Measurements from ENCODE around the gene NEK8. TPM values are rescaled to one million over a fixed set of nuclear protein-coding genes. Genes with fewer than 3 reads are reported as not detected.
A peak's percentile ranks its signal among the peaks of the same experiment; 100 is the strongest.

NEK8 gene
- total RNA-seq (2012; rRNA removed) = 1.5 and 2.0 TPM in 2 replicates

GRCh38 chr17:28728364-28729200, at the start of gene NEK8:
Gene NEK8 (plus strand): TSS chr17:28728788. CDS start chr17:28728814, 26 bp downstream.
- Histone ChIP-seq H3K36me3 (ENCODE audit: insufficient read depth, low read length) (peaks cover 15% of the 10 kb centered on the region), H3K4me3 (ENCODE audit: low read length) (peak within 1 kb of the TSS; percentile 84), H3K27me3 (ENCODE audit: control insufficient read depth, insufficient read depth, low read length) (no peaks in the 10 kb centered on the region), H3K4me2 (ENCODE audit: low read length) (peak within 1 kb of the TSS; percentile 99), H3K4me1 (ENCODE audit: control insufficient read depth, insufficient read depth, low read length) (peaks cover 28% of the 10 kb centered on the region), H3K9me3 (replicated peaks; ENCODE audit: low read length) (no peaks in the 10 kb centered on the region), H3K9ac (ENCODE audit: low read depth, low read length) (peak within 1 kb of the TSS; percentile 90)

GRCh38 chr17:28682655-28683054, 45.9 kb upstream of the NEK8 start:
- Histone ChIP-seq H3K36me3 (ENCODE audit: insufficient read depth, low read length) (peaks cover 80% of the 10 kb centered on the region), H3K4me2 (ENCODE audit: low read length) (no peak overlapping the region), H3K4me1 (ENCODE audit: control insufficient read depth, insufficient read depth, low read length) (no peaks in the 10 kb centered on the region), H3K4me3 (ENCODE audit: low read length) (no peak overlapping the region), H3K9ac (ENCODE audit: low read depth, low read length) (no peak overlapping the region), H3K9me3 (replicated peaks; ENCODE audit: low read length) (no peaks in the 10 kb centered on the region), H3K27me3 (ENCODE audit: control insufficient read depth, insufficient read depth, low read length) (no peaks in the 10 kb centered on the region)

GRCh38 chr17:28684963-28685362, 43.6 kb upstream of the NEK8 start:
- Histone ChIP-seq H3K4me1 (ENCODE audit: control insufficient read depth, insufficient read depth, low read length) (no peaks in the 10 kb centered on the region), H3K4me2 (ENCODE audit: low read length) (no peak overlapping the region), H3K9me3 (replicated peaks; ENCODE audit: low read length) (no peaks in the 10 kb centered on the region), H3K27me3 (ENCODE audit: control insufficient read depth, insufficient read depth, low read length) (no peaks in the 10 kb centered on the region), H3K36me3 (ENCODE audit: insufficient read depth, low read length) (peaks cover 90% of the 10 kb centered on the region), H3K4me3 (ENCODE audit: low read length) (no peak overlapping the region), H3K9ac (ENCODE audit: low read depth, low read length) (no peak overlapping the region)

GRCh38 chr17:28685366-28685765, 43.2 kb upstream of the NEK8 start:
- no peaks in the 10 kb centered on the region for H3K4me1 ChIP-seq (ENCODE audit: control insufficient read depth, insufficient read depth, low read length)
- no peaks in the 10 kb centered on the region for H3K9me3 ChIP-seq (replicated peaks; ENCODE audit: low read length)
- peaks cover 94% of the 10 kb centered on the region for H3K36me3 ChIP-seq (ENCODE audit: insufficient read depth, low read length)
- no peak overlapping the region for H3K4me3 ChIP-seq (ENCODE audit: low read length)
- H3K27me3 ChIP-seq (ENCODE audit: control insufficient read depth, insufficient read depth, low read length) = no peaks in the 10 kb centered on the region
- no peak overlapping the region for H3K4me2 ChIP-seq (ENCODE audit: low read length)
- no peak overlapping the region for H3K9ac ChIP-seq (ENCODE audit: low read depth, low read length)

- no peak overlapping the region for H3K4me3 ChIP-seq (ENCODE audit: low read length)
- no peak overlapping the region for H3K9ac ChIP-seq (ENCODE audit: low read depth, low read length)
- no peak overlapping the region for H3K4me2 ChIP-seq (ENCODE audit: low read length)
- H3K4me1 ChIP-seq (ENCODE audit: control insufficient read depth, insufficient read depth, low read length) = no peaks in the 10 kb centered on the region
- H3K27me3 ChIP-seq (ENCODE audit: control insufficient read depth, insufficient read depth, low read length) = no peaks in the 10 kb centered on the region
- H3K36me3 ChIP-seq (ENCODE audit: insufficient read depth, low read length) = peaks cover 94% of the 10 kb centered on the region
- no peaks in the 10 kb centered on the region for H3K9me3 ChIP-seq (replicated peaks; ENCODE audit: low read length)
Measured at GRCh38 chr17:28686296-28686695, 42.3 kb upstream of the NEK8 start.

GRCh38 chr17:28688481-28688880, 40.1 kb upstream of the NEK8 start:
- Histone ChIP-seq H3K4me3 (ENCODE audit: low read length) (no peak overlapping the region), H3K4me1 (ENCODE audit: control insufficient read depth, insufficient read depth, low read length) (no peaks in the 10 kb centered on the region), H3K36me3 (ENCODE audit: insufficient read depth, low read length) (peaks cover 80% of the 10 kb centered on the region), H3K27me3 (ENCODE audit: control insufficient read depth, insufficient read depth, low read length) (no peaks in the 10 kb centered on the region), H3K9ac (ENCODE audit: low read depth, low read length) (no peak overlapping the region), H3K4me2 (ENCODE audit: low read length) (no peak overlapping the region), H3K9me3 (replicated peaks; ENCODE audit: low read length) (no peaks in the 10 kb centered on the region)

- Histone ChIP-seq H3K4me2 (ENCODE audit: low read length) (no peak overlapping the region), H3K4me1 (ENCODE audit: control insufficient read depth, insufficient read depth, low read length) (no peaks in the 10 kb centered on the region), H3K27me3 (ENCODE audit: control insufficient read depth, insufficient read depth, low read length) (no peaks in the 10 kb centered on the region), H3K4me3 (ENCODE audit: low read length) (no peak overlapping the region), H3K9ac (ENCODE audit: low read depth, low read length) (no peak overlapping the region), H3K36me3 (ENCODE audit: insufficient read depth, low read length) (peaks cover 82% of the 10 kb centered on the region), H3K9me3 (replicated peaks; ENCODE audit: low read length) (no peaks in the 10 kb centered on the region)
Measured at GRCh38 chr17:28689011-28689410, 39.6 kb upstream of the NEK8 start.

GRCh38 chr17:28693869-28694268, 34.7 kb upstream of the NEK8 start:
- Histone ChIP-seq H3K36me3 (ENCODE audit: insufficient read depth, low read length) (peaks cover 78% of the 10 kb centered on the region), H3K4me1 (ENCODE audit: control insufficient read depth, insufficient read depth, low read length) (no peaks in the 10 kb centered on the region), H3K4me2 (ENCODE audit: low read length) (no peak overlapping the region), H3K27me3 (ENCODE audit: control insufficient read depth, insufficient read depth, low read length) (no peaks in the 10 kb centered on the region), H3K9ac (ENCODE audit: low read depth, low read length) (no peak overlapping the region), H3K4me3 (ENCODE audit: low read length) (no peak overlapping the region), H3K9me3 (replicated peaks; ENCODE audit: low read length) (no peaks in the 10 kb centered on the region)

- H3K9ac ChIP-seq (ENCODE audit: low read depth, low read length) = no peak overlapping the region
- H3K4me1 ChIP-seq (ENCODE audit: control insufficient read depth, insufficient read depth, low read length) = no peaks in the 10 kb centered on the region
- H3K27me3 ChIP-seq (ENCODE audit: control insufficient read depth, insufficient read depth, low read length) = no peaks in the 10 kb centered on the region
- no peaks in the 10 kb centered on the region for H3K9me3 ChIP-seq (replicated peaks; ENCODE audit: low read length)
- H3K4me3 ChIP-seq (ENCODE audit: low read length) = no peak overlapping the region
- no peak overlapping the region for H3K4me2 ChIP-seq (ENCODE audit: low read length)
- H3K36me3 ChIP-seq (ENCODE audit: insufficient read depth, low read length) = peaks cover 93% of the 10 kb centered on the region
Measured at GRCh38 chr17:28698253-28698941, 30.2 kb upstream of the NEK8 start.

- Histone ChIP-seq H3K9ac (ENCODE audit: low read depth, low read length) (no peak overlapping the region), H3K36me3 (ENCODE audit: insufficient read depth, low read length) (peaks cover 89% of the 10 kb centered on the region), H3K4me2 (ENCODE audit: low read length) (no peak overlapping the region), H3K4me3 (ENCODE audit: low read length) (no peak overlapping the region), H3K4me1 (ENCODE audit: control insufficient read depth, insufficient read depth, low read length) (no peaks in the 10 kb centered on the region), H3K27me3 (ENCODE audit: control insufficient read depth, insufficient read depth, low read length) (no peaks in the 10 kb centered on the region), H3K9me3 (replicated peaks; ENCODE audit: low read length) (no peaks in the 10 kb centered on the region)
Measured at GRCh38 chr17:28700278-28700677, 28.3 kb upstream of the NEK8 start.

GRCh38 chr17:28700830-28701492, 27.6 kb upstream of the NEK8 start:
- Histone ChIP-seq H3K4me1 (ENCODE audit: control insufficient read depth, insufficient read depth, low read length) (no peaks in the 10 kb centered on the region), H3K9me3 (replicated peaks; ENCODE audit: low read length) (no peaks in the 10 kb centered on the region), H3K36me3 (ENCODE audit: insufficient read depth, low read length) (peaks cover 86% of the 10 kb centered on the region), H3K27me3 (ENCODE audit: control insufficient read depth, insufficient read depth, low read length) (no peaks in the 10 kb centered on the region), H3K9ac (ENCODE audit: low read depth, low read length) (no peak overlapping the region), H3K4me2 (ENCODE audit: low read length) (no peak overlapping the region), H3K4me3 (ENCODE audit: low read length) (no peak overlapping the region)

Measured in skeletal muscle satellite cell (primary cell).